GM19351 (cell line): ENCODE data around the gene TNFAIP1.
"Not testable (repeated sequence)": the region's sequence is repeated elsewhere in the genome, so short reads cannot be mapped to it uniquely, and the experiment has no call there.

ENCODE experiments used
- ATAC-seq: cut with Tn5 transposase; IDR thresholded peaks from one replicate; pipeline ENCODE4 v1.9.1; 2021; ENCODE audit warnings: mild to moderate bottlenecking, moderate library complexity; ENCODE audit not compliant: unreplicated experiment

TNFAIP1 gene

GRCh38 chr17:28335201-28335958 lies at the start of gene TNFAIP1, which contains the start of gene IFT20:
Gene TNFAIP1, plus strand, starts transcription at chr17:28335761. Its CDS starts 3,761 bp downstream, at chr17:28339522.
Gene IFT20, minus strand, starts transcription at chr17:28335472. Its CDS starts 3,487 bp downstream, at chr17:28331985.
- ATAC-seq, result peak; percentile 94

DNA sequence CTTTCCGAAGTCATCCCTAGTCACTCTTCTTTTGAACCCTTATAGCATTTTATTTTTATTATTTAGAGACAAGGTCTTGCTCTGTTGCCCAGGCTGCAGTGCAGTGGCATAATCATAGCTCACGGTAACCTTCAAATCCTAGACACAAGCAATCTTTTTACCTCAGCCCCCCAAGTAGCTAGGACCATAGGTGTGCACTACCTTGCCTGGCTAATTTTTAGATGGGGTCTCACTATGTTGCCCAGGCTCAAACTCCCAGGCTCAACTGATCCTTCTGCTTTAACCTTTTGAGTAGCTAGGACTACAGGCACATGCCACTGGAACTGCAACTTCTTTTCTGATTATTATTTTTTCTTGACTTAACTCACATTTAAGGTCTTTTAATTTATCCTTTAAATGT lies 49.6 kb upstream of the TNFAIP1 start:
- no peak for ATAC-seq

GRCh38 chr17:28290703-28291102 lies 44.9 kb upstream of the TNFAIP1 start:
- ATAC-seq, result no peak

DNA sequence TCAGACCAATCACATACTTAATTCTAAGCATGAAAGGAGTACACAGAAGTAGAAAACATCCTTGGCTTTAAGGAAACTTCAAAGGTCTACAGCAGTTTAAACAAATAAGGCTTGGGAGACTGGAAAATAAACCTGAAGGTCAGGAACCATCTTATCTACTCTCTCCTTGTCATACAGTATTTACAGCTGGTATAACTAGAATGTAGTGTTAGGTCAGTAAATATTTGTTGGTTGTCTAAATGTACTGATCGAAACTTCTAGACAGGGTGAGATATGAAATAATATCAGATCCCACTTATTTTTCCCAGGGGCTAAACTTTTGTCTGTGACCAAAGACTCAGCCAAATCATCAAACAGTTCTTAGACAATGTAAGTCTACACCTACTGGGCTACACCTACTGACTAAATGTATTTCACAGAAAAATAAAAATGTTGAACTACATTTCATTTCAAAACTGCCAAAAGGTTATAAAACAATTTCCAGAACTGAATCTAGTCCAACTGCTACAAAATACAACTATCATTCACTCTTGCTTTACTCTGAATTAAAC lies 43.7 kb upstream of the TNFAIP1 start:
- no peak for ATAC-seq

DNA sequence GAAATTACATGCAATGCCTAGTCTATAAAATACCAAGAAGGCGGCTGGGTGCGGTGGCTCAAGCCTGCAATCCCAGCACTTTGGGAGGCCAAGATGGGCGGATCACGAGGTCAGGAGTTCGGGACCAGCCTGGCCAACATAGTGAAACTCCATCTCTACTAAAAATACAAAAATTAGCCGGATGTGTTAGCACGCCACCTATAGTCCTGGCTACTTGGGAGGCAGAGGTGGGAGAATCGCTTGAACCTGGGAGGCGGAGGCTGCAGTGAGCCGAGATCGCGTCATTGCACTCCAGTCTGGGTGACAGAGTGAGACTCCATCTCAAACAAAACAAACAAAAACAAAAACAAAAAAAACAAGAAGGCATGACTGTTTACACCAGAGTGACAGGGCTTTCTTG lies 42.7 kb upstream of the TNFAIP1 start:
- not testable (repeated sequence) for ATAC-seq

DNA sequence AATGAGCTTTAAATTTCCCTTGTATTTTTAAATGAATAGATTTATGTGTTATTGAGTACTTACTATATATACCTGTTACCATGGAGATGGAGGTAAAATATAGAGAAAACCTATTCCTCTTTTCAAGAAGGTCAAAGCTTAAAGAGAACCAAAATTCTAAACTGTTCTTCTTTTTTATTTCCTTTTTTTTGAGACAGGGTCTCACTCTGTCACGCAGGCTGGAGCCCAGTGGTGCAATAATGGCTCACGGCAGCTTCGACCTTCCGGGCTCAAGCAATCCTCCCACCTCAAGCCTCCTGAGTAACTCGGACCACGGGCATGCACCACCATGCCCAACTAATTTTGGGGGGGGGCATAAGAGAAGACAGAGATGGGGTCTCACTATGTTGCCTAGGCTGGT lies 41.6 kb upstream of the TNFAIP1 start:
- ATAC-seq, result no peak

- no peak for ATAC-seq
These were observed 39.6 kb upstream of the TNFAIP1 start for GRCh38 chr17:28295677-28296578.

GRCh38 chr17:28298449-28298848 lies 37.1 kb upstream of the TNFAIP1 start:
- no peak for ATAC-seq

GRCh38 chr17:28306954-28307401 lies 28.6 kb upstream of the TNFAIP1 start:
- ATAC-seq, result no peak

DNA sequence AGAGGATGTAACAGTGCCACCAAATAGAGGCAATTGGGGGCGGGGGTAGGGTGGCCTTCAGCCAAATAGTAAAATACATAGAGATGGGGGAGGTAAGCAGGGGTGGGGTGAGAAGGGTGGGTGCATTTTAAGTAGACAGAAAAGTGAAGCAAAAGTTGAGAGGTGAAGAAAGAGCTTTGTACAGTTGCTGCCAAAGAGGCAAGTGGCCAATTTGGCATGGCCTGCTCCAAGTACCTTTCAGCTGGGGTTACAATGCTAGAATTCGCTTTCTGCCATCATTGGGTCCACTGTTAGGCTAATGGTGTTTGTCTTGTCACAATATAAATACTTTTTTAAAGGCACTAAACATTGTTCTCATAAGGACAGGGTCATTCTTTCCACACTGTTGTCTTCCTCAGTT lies 21.7 kb upstream of the TNFAIP1 start:
- no peak for ATAC-seq

GRCh38 chr17:28315846-28316705 lies 19.5 kb upstream of the TNFAIP1 start:
- no peak for ATAC-seq

DNA sequence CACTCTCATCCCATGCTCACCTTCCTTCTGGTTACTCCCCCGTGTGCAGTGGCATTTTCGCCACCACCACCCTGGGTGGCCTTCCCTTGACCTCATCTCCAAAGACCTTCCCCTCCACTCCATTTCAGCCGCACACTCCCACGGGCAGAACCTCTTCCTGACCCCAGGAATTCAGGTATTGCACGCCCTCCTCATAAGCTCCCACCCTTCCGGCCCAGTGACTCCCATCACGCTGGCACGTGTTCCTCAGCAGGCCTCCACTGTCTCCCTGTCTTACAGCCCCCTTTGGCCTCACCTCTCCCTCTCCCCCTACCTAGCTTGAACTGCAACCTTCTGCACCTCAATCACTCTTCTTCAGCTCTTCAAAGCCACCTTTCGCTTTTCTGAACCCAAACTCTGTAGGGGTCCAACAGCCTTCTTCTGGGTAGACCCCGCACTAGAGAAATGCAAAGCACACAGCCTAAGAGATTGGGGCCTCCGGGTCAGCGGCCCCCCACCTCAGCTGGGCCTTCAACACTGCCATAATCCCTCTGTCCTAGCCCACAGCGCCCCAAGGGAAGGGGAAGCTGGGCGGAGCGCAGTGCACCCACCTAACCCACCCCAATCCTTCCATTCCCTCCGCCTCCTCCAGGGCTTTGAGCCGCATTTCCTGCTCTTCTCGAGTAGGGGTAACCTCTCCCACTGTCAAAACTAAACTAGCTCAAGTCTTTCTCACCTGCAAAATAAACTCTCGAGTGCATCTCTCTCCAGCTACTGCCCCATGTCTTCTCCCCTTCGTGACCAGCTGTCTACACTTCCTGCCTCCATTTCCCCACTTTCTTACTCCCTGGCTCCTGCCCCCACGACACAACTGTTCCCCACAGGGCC lies 18.2 kb upstream of the TNFAIP1 start:
- no peak for ATAC-seq

- ATAC-seq, result peak; percentile 17
These were observed 17.4 kb upstream of the TNFAIP1 start for GRCh38 chr17:28317966-28318758.

GRCh38 chr17:28318759-28319597 lies 16.6 kb upstream of the TNFAIP1 start, which contains the start of gene TMEM97:
Gene TMEM97, plus strand, starts transcription at chr17:28319200. Its CDS starts 40 bp downstream, at chr17:28319240.
- peak; percentile 96 for ATAC-seq

- ATAC-seq, result no peak
These were observed 16.0 kb upstream of the TNFAIP1 start for GRCh38 chr17:28319598-28319935.

GRCh38 chr17:28320215-28321061 lies 15.1 kb upstream of the TNFAIP1 start:
- no peak for ATAC-seq

- no peak for ATAC-seq
These were observed 11.3 kb upstream of the TNFAIP1 start for GRCh38 chr17:28324267-28324745.
